GM21447 (cell line): ENCODE data around the gene LAT.
"Not testable (repeated sequence)": the region's sequence is repeated elsewhere in the genome, so short reads cannot be mapped to it uniquely, and the experiment has no call there.

Source experiments
- ATAC-seq: cut with Tn5 transposase; IDR thresholded peaks from one replicate; pipeline ENCODE4 v1.9.1; 2021; ENCODE audit not compliant: unreplicated experiment

LAT gene

GRCh38 chr16:28977703-28978662, 6.9 kb upstream of the LAT start:
- ATAC-seq: no peak

GRCh38 chr16:28980330-28980729, 4.5 kb upstream of the LAT start:
- ATAC-seq: not testable (repeated sequence)

- ATAC-seq: no peak
These were observed 3.9 kb upstream of the LAT start for GRCh38 chr16:28980929-28981328.

GRCh38 chr16:28981517-28981916, 3.3 kb upstream of the LAT start:
- ATAC-seq: no peak

- no peak for ATAC-seq
These were observed 2.4 kb upstream of the LAT start for GRCh38 chr16:28982418-28982817.

- ATAC-seq: no peak
These were observed 1.9 kb upstream of the LAT start for GRCh38 chr16:28982949-28983348.

- ATAC-seq: no peak
These were observed 1.2 kb upstream of the LAT start for GRCh38 chr16:28983644-28984043.

GRCh38 chr16:28984091-28984490, 761 bp upstream of the LAT start:
- no peak for ATAC-seq

GRCh38 chr16:28985211-28986041, 574 bp downstream of the LAT start:
- no peak for ATAC-seq

GRCh38 chr16:28986046-28986445, 1.2 kb downstream of the LAT start:
- ATAC-seq: no peak

- no peak for ATAC-seq
These were observed 1.6 kb downstream of the LAT start for GRCh38 chr16:28986492-28986891.

GRCh38 chr16:28987170-28987853, 2.5 kb downstream of the LAT start:
- ATAC-seq: no peak

- no peak for ATAC-seq
These were observed 4.5 kb downstream of the LAT start for GRCh38 chr16:28989363-28989762.

- no peak for ATAC-seq
These were observed 5.7 kb downstream of the LAT start for GRCh38 chr16:28990375-28991040.

- no peak for ATAC-seq
These were observed 6.8 kb downstream of the LAT start for GRCh38 chr16:28991687-28992086.

- ATAC-seq: no peak
These were observed 7.6 kb downstream of the LAT start for GRCh38 chr16:28992496-28992895.

- no peak for ATAC-seq
These were observed 14.0 kb downstream of the LAT start for GRCh38 chr16:28998837-28999236.

- no peak for ATAC-seq
These were observed 14.7 kb downstream of the LAT start for GRCh38 chr16:28999577-28999976.

- ATAC-seq: no peak
These were observed 15.2 kb downstream of the LAT start for GRCh38 chr16:29000019-29000418.

- not testable (repeated sequence) for ATAC-seq
These were observed 19.8 kb downstream of the LAT start for GRCh38 chr16:29004496-29005139.
